Ectodermal cell (in vitro differentiated cells): ENCODE data around the gene WT1.

Experiments
- H3K27ac ChIP-seq: 2 replicates; pipeline ENCODE4 v1.7.0; 2013; ENCODE audit warnings: mild to moderate bottlenecking, low read depth, low read length; ENCODE audit not compliant: insufficient read depth, poor library complexity, severe bottlenecking
- H3K27me3 ChIP-seq: 2 replicates; pipeline ENCODE4 v1.7.0; 2013; ENCODE audit warnings: mild to moderate bottlenecking, low read length; ENCODE audit not compliant: insufficient read depth, control insufficient read depth, poor library complexity, severe bottlenecking
- H3K36me3 ChIP-seq: one replicate; pipeline ENCODE4 v1.7.0; 2013; ENCODE audit warnings: low read length; ENCODE audit not compliant: control insufficient read depth, insufficient read depth
- H3K4me1 ChIP-seq: one replicate; pipeline ENCODE4 v1.7.0; 2013; ENCODE audit warnings: low read length; ENCODE audit not compliant: control insufficient read depth, insufficient read depth
- H3K4me3 ChIP-seq: 2 replicates; pipeline ENCODE4 v1.7.0; 2013; ENCODE audit warnings: low read depth, low read length, control low read depth; ENCODE audit not compliant: insufficient read depth
- H3K9me3 ChIP-seq: 2 replicates; pipeline ENCODE4 v1.7.0; 2013; ENCODE audit warnings: mild to moderate bottlenecking, low read length, moderate library complexity; ENCODE audit not compliant: control insufficient read depth
- WGBS, 2 experiments: methylation state at CpG; one replicate each; pipeline ENCODE4 v1.1.7; 2013; ENCODE audit warnings: missing lambda C conversion rate in 2 of 2; 5-methylcytosine and 5-hydroxymethylcytosine counted together

WT1 gene

DNA sequence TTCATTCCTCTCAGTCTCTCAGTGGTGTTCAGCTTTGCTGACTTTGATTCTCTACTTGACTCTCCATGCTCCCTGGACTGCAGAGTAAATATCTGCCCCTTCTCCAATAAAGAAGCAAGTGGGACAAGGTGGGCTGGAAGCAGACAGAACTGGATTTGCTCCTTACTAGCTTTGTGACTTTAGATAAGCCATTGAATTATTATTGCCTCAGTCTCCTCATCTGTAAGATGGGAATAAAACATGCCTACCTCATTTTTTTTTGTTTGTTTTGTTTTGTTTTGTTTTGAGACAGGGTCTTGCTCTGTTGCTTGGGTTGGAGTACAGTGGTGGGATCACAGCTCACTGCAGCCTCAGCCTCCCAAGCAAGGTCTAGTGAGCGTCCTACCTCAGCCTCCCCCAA is 44.6 kb downstream of the WT1 start:
- H3K4me1 ChIP-seq = no peaks in the 10 kb centered on the region
- H3K36me3 ChIP-seq = no peaks in the 10 kb centered on the region
- H3K27me3 ChIP-seq = peaks cover 4% of the 10 kb centered on the region
- WGBS, 2 experiments = 92 to 100% methylated on average over 1 of the region's 1 CpG
- no peaks in the 10 kb centered on the region for H3K9me3 ChIP-seq
- no peak overlapping the region for H3K4me3 ChIP-seq
- H3K27ac ChIP-seq = no peak overlapping the region

DNA sequence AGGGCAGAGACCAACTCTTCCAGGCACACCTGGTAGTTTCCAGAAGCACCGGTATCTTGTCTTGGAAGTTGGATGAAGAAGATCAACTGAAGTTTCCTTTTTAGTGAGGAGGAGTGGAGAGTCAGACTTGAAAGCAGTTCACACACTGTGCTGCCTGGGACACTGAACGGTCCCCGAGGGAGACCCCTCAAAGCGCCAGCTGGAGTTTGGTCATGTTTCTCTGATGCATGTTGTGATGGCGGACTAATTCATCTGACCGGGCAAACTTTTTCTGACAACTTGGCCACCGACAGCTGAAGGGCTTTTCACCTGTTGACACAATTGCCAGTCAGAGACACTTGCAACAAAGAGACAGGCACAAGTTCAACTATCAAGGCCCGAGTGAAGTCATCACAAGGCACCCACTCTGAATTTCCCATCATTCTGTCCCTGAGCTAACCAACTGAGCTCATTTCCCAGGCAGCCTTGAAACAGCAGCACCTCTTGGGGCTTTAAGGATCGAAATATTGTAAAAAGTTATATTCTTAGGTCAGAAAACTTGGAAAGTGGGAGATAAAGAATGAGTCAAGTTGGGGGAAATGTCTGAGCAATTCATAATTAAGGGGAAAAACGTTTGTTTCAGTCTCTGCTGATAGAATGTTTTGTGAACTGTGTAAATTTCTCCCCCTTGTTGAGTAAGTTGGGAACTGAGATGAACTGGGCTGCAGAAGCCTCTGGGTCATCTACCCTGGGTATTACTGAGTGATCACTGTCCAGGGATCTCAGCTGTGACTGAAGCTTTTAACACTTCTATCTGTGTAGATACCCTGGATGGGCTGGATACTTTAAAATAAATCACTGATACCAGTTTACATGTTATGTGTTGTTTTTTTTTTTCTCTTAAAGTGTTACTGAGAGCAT is 46.2 kb downstream of the WT1 start:
- Histone ChIP-seq H3K4me1 (no peaks in the 10 kb centered on the region), H3K9me3 (no peaks in the 10 kb centered on the region), H3K27ac (no peak overlapping the region), H3K27me3 (peaks cover 4% of the 10 kb centered on the region), H3K36me3 (no peaks in the 10 kb centered on the region), H3K4me3 (no peak overlapping the region)
- WGBS, 2 experiments = 87 to 90% methylated on average over 10 of the region's 10 CpGs

DNA sequence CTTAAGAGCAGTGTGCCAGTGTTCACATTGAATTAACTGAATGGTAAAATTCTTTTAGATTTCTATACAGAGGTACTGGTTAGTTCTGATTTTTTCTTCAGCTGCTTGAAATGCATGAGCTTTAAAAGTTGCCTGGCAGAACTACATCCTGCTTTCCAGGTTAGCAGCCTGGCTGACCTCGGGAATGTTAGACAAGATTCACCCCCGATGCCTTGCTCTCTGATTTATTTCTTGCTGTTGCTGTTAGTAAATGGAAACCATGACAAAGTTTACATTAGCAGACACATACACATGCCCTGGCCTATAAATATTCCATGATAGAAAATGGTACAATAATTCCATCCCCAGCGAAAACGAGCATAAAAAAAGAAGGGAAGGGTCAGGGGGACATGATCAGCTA is 47.0 kb downstream of the WT1 start:
- H3K36me3 ChIP-seq = no peaks in the 10 kb centered on the region
- H3K4me3 ChIP-seq = no peak overlapping the region
- no peaks in the 10 kb centered on the region for H3K9me3 ChIP-seq
- H3K4me1 ChIP-seq = no peaks in the 10 kb centered on the region
- peaks cover 4% of the 10 kb centered on the region for H3K27me3 ChIP-seq
- 88 to 89% methylated on average over 4 of the region's 4 CpGs for WGBS, 2 experiments
- H3K27ac ChIP-seq = no peak overlapping the region

DNA sequence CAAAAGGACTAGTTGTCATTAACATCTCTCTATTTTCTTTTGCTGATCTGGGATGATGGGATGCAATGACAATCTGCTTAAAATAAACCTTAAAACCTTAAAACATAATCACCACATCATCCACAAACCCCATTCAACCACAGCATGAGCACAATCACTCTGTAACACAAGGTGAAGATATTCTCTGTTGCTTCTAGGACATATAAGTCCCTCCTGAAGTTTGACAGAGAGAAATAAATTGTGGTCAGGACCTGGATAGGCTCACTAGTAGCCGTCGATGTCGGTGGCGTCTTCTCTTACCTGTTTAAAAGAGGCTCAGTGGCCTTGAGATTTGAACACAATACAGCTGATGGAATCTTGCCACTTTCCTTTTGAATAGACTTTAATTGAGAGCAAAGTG is 47.9 kb downstream of the WT1 start:
- WGBS, 2 experiments = 88 to 97% methylated on average over 4 of the region's 4 CpGs
- Histone ChIP-seq H3K27me3 (peaks cover 4% of the 10 kb centered on the region), H3K4me3 (no peak overlapping the region), H3K9me3 (no peaks in the 10 kb centered on the region), H3K4me1 (no peaks in the 10 kb centered on the region), H3K36me3 (no peaks in the 10 kb centered on the region), H3K27ac (no peak overlapping the region)

DNA sequence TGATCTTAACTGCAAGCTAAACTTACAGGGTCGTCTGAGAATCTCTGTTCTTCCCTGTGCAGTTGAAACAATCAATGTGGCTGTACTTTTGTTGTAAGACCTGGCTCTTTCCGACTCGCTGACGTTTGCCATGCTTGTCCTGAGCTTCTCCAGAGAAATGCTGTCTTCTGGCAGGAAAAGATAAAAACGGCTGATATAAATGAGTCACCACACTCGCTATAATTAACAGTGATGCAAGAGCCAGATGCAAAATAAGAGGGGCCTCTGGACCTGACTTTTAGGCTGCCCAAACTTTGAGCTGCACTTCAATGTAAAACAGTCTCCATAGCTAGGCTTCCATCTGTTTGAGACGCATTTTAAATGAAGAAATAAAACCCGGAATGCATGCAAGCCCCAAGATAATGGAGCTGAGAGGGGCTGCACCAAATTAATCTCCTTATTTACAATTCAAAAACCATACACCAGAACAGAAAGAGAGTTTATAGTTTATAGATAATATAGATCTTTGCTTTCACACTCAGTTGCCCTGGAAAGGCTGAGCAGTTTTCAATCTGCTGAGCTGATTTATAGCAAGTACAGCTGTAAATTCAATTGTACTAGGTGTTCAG is 48.5 kb downstream of the WT1 start:
- peaks cover 4% of the 10 kb centered on the region for H3K27me3 ChIP-seq
- no peak overlapping the region for H3K4me3 ChIP-seq
- WGBS, 2 experiments = 85% methylated on average over 8 of the region's 8 CpGs
- H3K9me3 ChIP-seq = no peaks in the 10 kb centered on the region
- H3K27ac ChIP-seq = no peak overlapping the region
- no peaks in the 10 kb centered on the region for H3K36me3 ChIP-seq
- no peaks in the 10 kb centered on the region for H3K4me1 ChIP-seq

DNA sequence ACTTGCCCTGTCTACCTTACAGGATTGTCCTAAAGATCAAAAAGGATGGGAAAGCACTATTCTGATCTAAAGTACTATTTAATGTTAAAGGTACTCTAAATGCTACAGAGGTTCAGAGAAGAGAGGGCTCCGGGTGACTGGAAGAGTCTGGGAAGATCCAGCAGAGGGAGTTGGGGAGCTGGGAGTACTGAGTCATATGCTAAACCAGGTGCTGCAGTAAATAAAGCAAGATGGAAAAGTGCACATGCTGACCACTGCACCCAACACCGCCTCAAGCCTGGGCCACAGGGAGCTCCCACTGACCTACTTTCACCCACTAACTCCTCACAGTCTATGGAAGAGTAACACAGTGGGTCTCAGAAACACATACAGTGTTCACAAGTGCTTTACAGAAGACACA is 49.3 kb downstream of the WT1 start:
- peaks cover 4% of the 10 kb centered on the region for H3K27me3 ChIP-seq
- H3K9me3 ChIP-seq = no peaks in the 10 kb centered on the region
- H3K4me1 ChIP-seq = no peaks in the 10 kb centered on the region
- WGBS, 2 experiments = 23 to 25% methylated on average over 2 of the region's 2 CpGs
- no peak overlapping the region for H3K27ac ChIP-seq
- no peaks in the 10 kb centered on the region for H3K36me3 ChIP-seq
- H3K4me3 ChIP-seq = no peak overlapping the region

DNA sequence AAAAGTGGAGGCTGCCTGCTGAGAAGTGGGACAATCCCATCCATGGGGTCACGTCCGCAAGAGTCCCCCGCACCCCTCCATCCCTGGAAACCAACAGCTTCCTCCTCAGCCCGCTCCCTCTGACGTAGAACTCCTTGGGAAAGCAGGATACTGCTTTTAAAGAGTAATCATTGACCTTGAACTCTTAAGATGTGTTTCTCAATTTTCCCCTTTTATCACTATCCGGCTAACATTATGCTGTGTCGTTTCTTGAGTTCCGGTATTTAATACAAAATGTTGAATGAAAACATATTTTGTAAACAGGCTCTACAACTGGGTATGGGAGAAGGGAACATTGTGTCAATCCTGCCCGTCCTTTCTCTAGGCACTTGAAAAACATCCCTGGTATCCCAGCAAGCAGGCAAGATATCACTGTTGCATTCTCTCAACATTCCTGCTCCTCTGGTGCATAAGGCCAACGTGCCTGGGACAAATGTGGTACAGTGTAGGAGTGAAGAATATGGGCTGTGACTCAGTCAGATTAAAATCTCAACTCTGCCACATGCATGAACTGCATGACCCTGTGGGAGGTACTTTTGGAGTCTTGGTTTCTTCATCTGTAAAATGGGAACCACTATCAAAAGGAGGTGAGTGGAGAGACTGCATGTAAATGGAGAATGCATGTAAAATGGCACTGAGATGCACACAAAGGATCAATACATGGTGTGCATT is 52.8 kb downstream of the WT1 start:
- H3K9me3 ChIP-seq = no peaks in the 10 kb centered on the region
- 90 to 93% methylated on average over 10 of the region's 10 CpGs for WGBS, 2 experiments
- no peaks in the 10 kb centered on the region for H3K4me1 ChIP-seq
- no peak overlapping the region for H3K4me3 ChIP-seq
- H3K36me3 ChIP-seq = no peaks in the 10 kb centered on the region
- H3K27ac ChIP-seq = no peak overlapping the region
- H3K27me3 ChIP-seq = peaks cover 4% of the 10 kb centered on the region

DNA sequence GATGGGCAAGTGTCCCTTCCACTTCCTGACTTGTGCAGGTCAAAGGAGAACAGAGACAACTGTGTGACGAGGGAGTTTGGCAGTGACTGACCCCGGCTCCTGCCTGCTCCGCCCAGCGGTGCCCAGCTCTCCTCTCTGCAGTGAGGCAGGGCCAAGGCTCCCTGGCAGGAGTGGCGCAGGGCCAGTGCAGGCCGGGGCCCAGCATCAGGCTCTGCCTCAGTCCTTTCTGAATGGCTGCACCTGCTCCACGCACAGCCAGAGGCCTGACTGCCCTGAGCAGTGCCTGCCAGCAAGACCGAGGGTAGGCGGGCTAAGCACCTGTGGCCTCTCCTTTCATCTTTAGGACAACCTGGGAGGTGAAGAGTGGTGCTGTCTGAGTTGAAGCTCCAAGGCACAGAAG is 54.2 kb downstream of the WT1 start:
- peaks cover under 1% of the 10 kb centered on the region for H3K27me3 ChIP-seq
- H3K36me3 ChIP-seq = no peaks in the 10 kb centered on the region
- 91 to 95% methylated on average over 9 of the region's 9 CpGs for WGBS, 2 experiments
- no peak overlapping the region for H3K27ac ChIP-seq
- no peaks in the 10 kb centered on the region for H3K4me1 ChIP-seq
- no peak overlapping the region for H3K4me3 ChIP-seq
- H3K9me3 ChIP-seq = no peaks in the 10 kb centered on the region

DNA sequence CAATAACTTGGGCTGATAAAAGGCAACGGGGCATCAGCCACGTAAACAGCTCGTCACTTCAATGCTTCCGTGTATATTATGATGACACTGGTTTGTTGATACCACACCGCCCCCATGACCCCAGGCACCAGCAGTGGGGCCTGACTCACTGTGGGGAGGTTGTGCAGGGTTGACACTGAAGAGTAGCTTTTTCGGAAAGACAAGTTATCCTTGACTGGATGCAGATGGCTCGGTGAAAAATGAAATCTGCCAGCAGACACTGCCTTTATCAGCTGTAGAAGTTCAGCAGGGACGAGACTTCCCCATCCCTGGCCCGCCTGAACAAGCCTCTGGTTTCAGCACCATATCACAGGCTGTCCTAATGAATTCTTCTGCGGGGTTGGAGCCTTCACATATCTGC is 55.6 kb downstream of the WT1 start:
- Histone ChIP-seq H3K4me1 (no peaks in the 10 kb centered on the region), H3K9me3 (no peaks in the 10 kb centered on the region), H3K4me3 (no peak overlapping the region), H3K27ac (no peak overlapping the region), H3K27me3 (no peaks in the 10 kb centered on the region), H3K36me3 (no peaks in the 10 kb centered on the region)
- WGBS, 2 experiments = 93 to 95% methylated on average over 10 of the region's 10 CpGs

DNA sequence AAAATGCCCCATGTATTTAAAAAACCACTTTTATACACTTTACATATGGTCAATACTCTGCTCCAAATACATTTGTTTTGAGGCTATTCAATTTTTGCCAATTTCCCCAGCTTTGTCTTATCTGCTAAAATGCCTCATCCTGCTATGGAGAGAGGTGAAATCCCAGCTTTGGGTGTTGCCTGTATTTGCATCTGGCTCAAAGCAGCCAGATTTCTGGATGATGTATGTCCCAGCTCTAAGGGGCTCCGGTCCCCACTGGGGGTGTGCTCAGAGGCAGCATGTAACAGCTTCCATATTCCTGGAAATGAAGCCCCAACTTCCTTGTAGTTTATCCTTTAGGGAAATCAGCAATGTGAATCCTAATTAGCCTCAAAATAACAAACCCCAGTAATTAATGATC is 59.5 kb downstream of the WT1 start:
- H3K27ac ChIP-seq = no peak overlapping the region
- no peaks in the 10 kb centered on the region for H3K27me3 ChIP-seq
- no peak overlapping the region for H3K4me3 ChIP-seq
- no peaks in the 10 kb centered on the region for H3K9me3 ChIP-seq
- no peaks in the 10 kb centered on the region for H3K4me1 ChIP-seq
- H3K36me3 ChIP-seq = no peaks in the 10 kb centered on the region
- 90 to 100% methylated on average over 1 of the region's 1 CpG for WGBS, 2 experiments
